Subcutaneous adipose tissue (tissue), 4 donors: Measurements from ENCODE around the gene KCNAB3. TPM values are rescaled to one million over a fixed set of nuclear protein-coding genes. Genes with fewer than 3 reads are reported as not detected.

ENCODE experiments used
- total RNA-seq, 4 donors: library from RNA; depleted of rRNA; stranded (reverse); fragments of >200 nt; gene quantifications; one replicate each; pipeline ENCODE4 v1.1.0, GENCODE V29; 2016
- TF ChIP-seq, protein P1 (sequence below): fragments of 450-650 bp; IDR thresholded peaks from one replicate; pipeline ENCODE4 v1.5.1; 2016; ENCODE audit warnings: low read depth, mild to moderate bottlenecking, control low read depth, antibody characterized with exemption, moderate library complexity

Gene KCNAB3
- total RNA-seq, 4 donors from 2014 or later: 0.44 to 2.8 (median 0.51) TPM; not detected in 1

DNA sequence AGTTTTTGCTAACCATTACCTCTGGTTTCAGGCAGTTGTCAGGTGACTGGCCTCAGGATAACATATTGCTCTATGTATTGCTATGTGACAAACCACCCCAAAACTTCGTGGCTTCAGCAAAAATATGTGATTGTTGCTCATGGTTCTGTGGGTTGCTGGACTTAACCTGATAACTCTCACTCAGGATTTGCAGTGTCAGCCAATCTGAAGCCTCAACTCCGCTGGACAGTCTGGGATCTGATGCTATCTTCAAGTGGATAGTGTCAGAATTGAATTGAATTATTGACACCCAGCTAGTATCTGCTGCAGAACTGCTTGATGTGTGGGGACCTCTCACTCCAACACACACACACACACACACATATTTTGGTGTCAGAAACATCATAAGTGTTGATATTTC is 38.1 kb upstream of the KCNAB3 start:
- TF ChIP-seq, protein P1, sequence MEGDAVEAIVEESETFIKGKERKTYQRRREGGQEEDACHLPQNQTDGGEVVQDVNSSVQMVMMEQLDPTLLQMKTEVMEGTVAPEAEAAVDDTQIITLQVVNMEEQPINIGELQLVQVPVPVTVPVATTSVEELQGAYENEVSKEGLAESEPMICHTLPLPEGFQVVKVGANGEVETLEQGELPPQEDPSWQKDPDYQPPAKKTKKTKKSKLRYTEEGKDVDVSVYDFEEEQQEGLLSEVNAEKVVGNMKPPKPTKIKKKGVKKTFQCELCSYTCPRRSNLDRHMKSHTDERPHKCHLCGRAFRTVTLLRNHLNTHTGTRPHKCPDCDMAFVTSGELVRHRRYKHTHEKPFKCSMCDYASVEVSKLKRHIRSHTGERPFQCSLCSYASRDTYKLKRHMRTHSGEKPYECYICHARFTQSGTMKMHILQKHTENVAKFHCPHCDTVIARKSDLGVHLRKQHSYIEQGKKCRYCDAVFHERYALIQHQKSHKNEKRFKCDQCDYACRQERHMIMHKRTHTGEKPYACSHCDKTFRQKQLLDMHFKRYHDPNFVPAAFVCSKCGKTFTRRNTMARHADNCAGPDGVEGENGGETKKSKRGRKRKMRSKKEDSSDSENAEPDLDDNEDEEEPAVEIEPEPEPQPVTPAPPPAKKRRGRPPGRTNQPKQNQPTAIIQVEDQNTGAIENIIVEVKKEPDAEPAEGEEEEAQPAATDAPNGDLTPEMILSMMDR: no peak

DNA sequence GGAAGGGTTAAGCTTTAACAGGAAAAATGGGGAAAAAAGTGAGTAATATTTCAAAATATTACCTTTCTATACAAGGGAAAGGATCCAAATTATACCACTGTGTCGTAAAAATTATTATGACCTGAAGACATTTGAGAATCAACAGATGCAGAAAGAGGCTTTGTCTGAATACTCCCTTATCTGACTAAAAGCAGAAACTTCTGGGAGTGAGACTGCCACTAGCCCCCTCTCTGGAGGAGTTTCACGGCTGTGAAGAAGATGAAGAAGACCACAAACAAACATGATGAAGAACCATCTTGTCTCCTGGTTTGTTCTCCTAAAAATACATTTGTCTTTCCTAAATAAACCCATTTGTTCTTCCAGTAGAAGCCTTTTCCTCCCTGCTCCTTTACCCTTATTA is 31.8 kb upstream of the KCNAB3 start:
- TF ChIP-seq, protein P1: no peak

DNA sequence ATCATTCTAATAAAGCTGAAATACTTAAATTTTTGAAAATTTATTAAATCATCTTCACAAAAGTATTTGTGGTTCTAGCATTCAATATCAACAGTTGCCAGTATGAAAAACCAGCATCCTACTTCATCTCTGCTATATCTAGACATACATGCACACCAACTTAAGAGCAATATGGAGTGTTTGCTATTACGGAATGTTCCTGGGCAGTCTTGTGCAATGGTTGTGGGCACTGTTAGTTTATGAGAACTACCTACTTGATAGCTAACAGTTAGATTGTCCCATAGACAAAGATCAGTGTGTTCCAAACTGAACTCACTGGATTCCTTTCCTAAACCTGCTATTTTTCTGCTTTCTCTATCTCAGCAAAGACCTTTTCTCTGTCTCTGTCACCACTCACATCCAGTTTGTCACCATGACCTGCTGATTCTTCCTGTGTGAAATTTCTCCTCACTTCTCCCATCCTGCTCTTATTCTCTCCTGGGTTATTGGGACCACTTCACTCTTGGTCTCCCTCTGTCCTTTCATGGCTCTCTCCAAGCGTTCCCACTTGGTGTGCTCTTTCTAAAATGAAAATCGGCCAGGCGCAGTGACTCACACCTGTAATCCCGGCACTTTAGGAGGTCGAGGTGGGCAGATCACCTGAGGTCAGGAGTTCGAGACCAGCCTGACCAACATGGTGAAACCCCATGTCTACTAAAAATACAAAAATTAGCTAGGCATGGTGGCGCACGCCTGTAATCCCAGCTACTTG is 30.0 kb upstream of the KCNAB3 start:
- TF ChIP-seq, protein P1: no peak

DNA sequence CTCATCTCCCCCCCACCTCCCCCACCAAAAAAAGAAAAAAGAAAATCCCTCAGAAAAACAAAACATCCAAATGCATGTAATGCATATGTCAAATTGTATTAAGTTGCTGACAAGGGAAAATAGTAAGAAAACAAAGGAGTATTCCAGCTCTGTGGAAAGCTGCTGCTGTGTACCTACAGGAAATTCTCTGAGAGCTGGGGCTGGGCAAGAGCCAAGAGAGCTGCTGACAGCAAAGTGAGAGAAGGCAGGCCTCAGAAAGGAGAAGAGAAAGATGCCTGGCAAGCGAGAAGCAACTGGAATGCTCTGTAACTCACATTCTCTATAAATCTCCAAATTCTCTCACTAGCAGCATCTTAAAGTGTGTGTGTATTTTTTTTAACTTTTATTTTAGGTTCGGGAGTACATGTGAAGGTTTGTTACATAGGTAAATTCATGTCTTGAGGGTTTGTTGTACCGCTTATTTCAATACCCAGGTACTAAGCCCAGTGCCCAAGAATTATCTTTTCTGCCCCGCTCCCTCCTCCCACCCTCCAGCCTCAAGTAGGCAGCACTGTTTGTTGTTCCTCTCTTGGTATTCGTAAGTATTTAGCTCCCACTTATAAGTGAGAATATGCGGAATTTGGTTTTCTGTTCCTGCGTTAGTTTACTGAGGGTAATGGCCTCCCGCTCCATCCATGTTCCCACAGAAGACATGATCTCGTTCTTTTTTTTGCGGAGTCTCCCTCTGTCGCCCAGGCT is 26.7 kb upstream of the KCNAB3 start:
- TF ChIP-seq, protein P1: no peak

DNA sequence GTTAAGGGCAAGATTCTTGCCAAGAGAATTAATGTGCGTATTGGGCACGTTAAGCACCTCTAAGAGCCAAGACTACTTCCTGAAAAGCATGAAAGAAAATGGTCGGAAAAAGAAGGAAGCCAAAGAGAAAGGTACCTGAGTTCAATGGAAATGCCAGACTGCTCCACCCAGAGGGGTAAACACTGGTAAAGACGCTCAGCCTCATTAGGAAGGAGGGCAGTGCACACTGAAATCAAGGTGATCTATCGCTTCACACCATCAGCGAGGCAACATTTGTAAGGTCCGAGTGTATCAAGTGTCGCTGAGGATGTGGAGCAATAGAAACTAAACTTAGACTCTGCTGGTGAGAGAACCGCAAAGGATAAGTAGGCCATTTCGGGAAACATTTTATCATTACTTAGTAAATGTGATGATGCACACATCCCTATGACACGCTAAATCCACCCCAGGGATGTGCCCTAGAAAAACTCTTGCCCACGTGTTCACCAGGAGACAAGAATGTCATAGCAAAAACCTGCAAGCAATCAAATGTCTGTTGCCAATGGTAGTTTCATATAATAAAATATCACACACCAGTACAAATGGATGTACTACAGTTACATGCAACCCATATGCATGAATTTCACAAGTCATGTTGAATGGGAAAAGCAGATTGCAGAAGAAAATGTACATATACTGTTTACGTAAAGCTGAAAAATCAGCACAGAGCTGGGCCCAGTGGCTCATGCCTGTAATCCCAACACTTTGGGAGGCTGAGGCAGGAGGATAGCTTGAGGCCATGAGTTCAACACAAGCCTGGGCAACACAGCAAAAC is 26.0 kb upstream of the KCNAB3 start:
- TF ChIP-seq, protein P1: no peak

DNA sequence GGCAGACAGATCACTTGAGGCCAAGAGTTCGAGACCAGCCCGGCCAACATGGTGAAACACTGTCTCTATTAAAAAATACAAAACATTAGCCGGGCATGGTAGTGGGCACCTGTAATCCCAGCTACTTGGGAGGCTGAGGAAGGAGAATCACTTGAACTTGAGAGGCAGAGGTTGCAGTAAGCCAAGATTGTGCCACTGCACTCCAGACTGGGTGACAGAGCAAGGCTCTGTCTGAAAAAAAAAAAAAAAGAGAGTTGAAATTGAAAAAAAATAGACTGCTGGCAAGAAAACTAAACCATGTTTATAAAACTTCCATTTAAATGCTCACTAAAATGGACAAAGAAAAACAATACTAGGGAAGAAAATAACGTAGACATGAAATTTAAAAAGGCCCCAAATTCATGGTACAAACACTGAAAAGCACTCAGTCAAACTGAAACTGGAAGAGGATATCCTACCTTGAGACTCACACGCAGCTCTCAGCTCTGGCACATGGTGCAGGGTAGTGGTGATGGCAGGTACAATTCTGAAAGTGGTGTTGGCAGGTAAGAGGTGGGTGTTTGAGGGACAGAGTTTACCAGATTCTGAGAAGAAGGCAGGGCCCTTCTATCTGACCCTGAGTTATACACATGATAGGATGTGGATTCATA is 21.6 kb upstream of the KCNAB3 start:
- TF ChIP-seq, protein P1: no peak

DNA sequence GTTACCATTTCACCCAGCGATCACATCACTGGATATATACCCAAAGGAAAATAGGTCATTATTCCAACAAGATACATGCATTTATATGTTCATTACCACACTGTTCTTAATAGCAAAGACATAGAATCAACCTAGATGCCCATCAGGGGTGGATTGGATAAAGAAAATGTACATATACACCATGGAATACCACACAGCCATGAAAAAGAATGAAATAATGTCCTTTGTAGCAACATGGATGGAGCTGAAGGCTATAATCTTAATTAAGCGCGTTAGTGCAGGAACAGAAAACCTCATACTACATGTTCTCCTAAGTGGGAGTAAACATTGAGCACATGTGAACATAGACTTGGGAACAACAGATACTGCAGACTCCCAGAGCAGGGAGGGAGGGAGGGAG is 20.9 kb upstream of the KCNAB3 start:
- TF ChIP-seq, protein P1: no peak
